ENCODE results near the gene TUSC2. TPM values are rescaled to one million over a fixed set of nuclear protein-coding genes. Genes with fewer than 3 reads are reported as not detected.

Gene TUSC2
- total and polyA plus RNA-seq, 9 of the 15 experiments (the other 6 are each of a cell fraction or from before 2014, with no cell fraction given): 2.8 to 67.5 (median 25.8) TPM

DNA sequence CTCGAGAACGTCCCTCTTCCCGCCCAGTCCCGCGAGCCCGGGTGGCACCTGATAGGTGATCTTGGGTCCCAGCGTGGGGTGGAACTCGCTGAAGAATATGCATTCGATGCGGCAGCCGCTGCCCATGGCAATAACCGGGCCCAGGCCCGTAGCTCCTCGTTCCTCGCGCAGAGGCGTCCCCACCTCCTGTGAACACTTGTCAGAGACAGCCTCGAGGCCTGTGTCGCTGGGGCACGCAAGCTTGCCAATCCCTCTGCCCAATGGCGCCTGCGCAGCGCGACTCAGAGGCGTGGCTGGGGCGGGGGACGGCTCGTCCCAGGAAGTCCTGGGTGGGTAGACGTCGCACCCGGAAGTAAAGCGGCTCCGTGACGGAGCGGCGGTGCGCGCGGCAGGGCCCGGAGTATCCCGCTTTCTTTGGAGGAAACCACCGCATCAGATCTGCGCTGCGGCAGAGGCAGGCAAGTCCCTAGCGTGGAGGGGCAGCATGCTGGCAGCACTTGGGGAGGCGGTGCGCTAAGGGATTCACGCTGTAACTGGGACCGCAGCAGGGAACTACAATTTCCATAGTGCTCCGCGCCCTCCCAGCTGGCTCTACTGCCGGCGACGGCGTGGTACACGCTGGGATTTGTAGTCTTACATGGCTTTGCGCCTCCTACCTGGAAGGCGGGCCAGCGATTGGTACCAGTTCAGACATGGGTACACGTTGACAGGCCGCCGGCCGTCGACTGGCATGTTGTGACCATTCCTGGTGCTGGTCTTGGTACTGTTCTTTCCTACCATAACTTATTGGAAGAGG lies 22.7 kb upstream of the TUSC2 start, which contains the start of the genes CYB561D2 and NPRL2 (continued):
- TF ChIP-seq, protein P1, sequence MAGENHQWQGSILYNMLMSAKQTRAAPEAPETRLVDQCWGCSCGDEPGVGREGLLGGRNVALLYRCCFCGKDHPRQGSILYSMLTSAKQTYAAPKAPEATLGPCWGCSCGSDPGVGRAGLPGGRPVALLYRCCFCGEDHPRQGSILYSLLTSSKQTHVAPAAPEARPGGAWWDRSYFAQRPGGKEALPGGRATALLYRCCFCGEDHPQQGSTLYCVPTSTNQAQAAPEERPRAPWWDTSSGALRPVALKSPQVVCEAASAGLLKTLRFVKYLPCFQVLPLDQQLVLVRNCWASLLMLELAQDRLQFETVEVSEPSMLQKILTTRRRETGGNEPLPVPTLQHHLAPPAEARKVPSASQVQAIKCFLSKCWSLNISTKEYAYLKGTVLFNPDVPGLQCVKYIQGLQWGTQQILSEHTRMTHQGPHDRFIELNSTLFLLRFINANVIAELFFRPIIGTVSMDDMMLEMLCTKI (IDR thresholded peaks at IDR 0.05; ENCODE audit: partially characterized antibody): no peak
- TF ChIP-seq KDM5B (IDR thresholded peaks at IDR 0.05; ENCODE audit: insufficient replicate concordance, low read depth, low read length) (peak; percentile 69), ELF1 (tag; IDR thresholded peaks at IDR 0.05) (peak; percentile 97), TCF3 (CRISPR knock-in tag; IDR thresholded peaks at IDR 0.05) (0 out of 2 replicates have a peak, but pooled peaks have one; percentile 12), ZNF518B (CRISPR knock-in tag; IDR thresholded peaks at IDR 0.05) (no peak), ZNF175 (CRISPR knock-in tag; IDR thresholded peaks at IDR 0.05; ENCODE audit: low read depth) (peak; percentile 85; the same call in 1 of the 2 replicates), GABPA (tag; conservative IDR thresholded peaks at IDR 0.05; ENCODE audit: low read depth) (peak; percentile 94), HOXB6 (CRISPR knock-in tag; IDR thresholded peaks at IDR 0.05; ENCODE audit: borderline replicate concordance) (no peak), ZNF609 (CRISPR knock-in tag; IDR thresholded peaks at IDR 0.05; ENCODE audit: borderline replicate concordance) (0 out of 2 replicates have a peak, but pooled peaks have one; percentile 46)
- TF ChIP-seq, protein P2, sequence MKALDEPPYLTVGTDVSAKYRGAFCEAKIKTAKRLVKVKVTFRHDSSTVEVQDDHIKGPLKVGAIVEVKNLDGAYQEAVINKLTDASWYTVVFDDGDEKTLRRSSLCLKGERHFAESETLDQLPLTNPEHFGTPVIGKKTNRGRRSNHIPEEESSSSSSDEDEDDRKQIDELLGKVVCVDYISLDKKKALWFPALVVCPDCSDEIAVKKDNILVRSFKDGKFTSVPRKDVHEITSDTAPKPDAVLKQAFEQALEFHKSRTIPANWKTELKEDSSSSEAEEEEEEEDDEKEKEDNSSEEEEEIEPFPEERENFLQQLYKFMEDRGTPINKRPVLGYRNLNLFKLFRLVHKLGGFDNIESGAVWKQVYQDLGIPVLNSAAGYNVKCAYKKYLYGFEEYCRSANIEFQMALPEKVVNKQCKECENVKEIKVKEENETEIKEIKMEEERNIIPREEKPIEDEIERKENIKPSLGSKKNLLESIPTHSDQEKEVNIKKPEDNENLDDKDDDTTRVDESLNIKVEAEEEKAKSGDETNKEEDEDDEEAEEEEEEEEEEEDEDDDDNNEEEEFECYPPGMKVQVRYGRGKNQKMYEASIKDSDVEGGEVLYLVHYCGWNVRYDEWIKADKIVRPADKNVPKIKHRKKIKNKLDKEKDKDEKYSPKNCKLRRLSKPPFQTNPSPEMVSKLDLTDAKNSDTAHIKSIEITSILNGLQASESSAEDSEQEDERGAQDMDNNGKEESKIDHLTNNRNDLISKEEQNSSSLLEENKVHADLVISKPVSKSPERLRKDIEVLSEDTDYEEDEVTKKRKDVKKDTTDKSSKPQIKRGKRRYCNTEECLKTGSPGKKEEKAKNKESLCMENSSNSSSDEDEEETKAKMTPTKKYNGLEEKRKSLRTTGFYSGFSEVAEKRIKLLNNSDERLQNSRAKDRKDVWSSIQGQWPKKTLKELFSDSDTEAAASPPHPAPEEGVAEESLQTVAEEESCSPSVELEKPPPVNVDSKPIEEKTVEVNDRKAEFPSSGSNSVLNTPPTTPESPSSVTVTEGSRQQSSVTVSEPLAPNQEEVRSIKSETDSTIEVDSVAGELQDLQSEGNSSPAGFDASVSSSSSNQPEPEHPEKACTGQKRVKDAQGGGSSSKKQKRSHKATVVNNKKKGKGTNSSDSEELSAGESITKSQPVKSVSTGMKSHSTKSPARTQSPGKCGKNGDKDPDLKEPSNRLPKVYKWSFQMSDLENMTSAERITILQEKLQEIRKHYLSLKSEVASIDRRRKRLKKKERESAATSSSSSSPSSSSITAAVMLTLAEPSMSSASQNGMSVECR (CRISPR knock-in tag; IDR thresholded peaks at IDR 0.05): peak; percentile 94
